Bone marrow (tissue), 2 donors: ENCODE measurements around the gene TPX2.

Experiments
- DNase-seq, 2 donors: peaks; one replicate each; lab custom pipeline; 2025; lab: John Stamatoyannopoulos, UW

TPX2 gene

GRCh38 chr20:31848088-31848999 is 109.3 kb downstream of the TPX2 start:
- DNase-seq: no peak

DNA sequence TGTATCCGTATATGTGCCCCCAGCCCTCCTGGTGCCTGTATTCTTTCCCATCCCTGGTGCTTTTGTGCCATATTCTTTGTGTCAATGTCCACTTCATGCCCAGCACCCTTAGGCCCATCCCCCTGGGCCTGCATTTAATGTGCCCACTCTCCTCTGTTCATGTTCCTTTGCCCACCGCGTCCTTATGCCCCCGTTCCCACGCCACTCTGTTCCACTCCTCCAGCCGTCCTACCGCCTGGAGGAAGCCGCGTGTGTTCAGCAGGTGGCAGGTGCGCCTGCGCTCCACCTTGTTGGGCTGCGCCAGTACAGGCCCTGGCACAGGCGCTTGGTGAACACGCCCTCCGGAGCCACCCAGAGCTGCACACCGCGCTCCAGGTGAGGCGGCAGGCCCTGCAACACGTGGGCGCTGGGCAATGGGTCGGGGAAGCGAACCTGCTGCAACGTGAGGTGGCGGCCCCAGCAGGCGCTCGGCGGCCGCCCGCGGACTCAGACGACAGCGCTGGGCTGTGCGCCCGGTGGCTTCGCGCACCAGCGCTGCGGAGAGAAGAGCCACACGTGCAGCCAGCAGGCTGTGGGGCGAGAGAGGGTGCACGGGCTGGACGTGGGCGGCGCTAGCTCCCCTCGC is 110.3 kb downstream of the TPX2 start:
- no peak for DNase-seq
